HCT116 (cell line): Measurements from ENCODE around the gene OSCP1. TPM values are rescaled to one million over a fixed set of nuclear protein-coding genes. Genes with fewer than 3 reads are reported as not detected.

Source experiments
- ATAC-seq: fragments of 200-7000 bp; cut with Tn5 transposase; 2 replicates; pipeline ENCODE4 v1.9.1; 2020; ENCODE audit warnings: mild to moderate bottlenecking, moderate library complexity
- BruUV-seq: library from RNA; stranded (reverse); fragments of 400-500 nt; replicated peaks from 2 replicates; lab custom pipeline; 2021; lab: Mats Ljungman, UMichigan
- CTCF ChIA-PET: fragments of 300-600 bp; sonication (Branson Sonifier 250); formaldehyde crosslinking; loops from one replicate; lab custom pipeline; 2021; ENCODE audit warnings: antibody characterized with exemption; lab: Charles Lee
- POLR2A ChIA-PET: fragments of 300-600, 350-600 bp; sonication (Branson Sonifier 250); formaldehyde crosslinking; loops from one replicate; lab custom pipeline; 2021; ENCODE audit warnings: antibody characterized with exemption; lab: Charles Lee
- RAD21 ChIA-PET, 2 experiments: fragments of 300-600 bp; sonication (Branson Sonifier 250); formaldehyde crosslinking; loops; one replicate each; lab custom pipeline; 2023; ENCODE audit warnings: low total read pairs in 2 of 2; ENCODE audit not compliant: uncharacterized antibody in 2 of 2, unreplicated experiment in 2 of 2, low non-redundant PET in 1 of 2; lab: Charles Lee
- DNase-seq: peaks from one replicate; pipeline ENCODE4 v3.0.0-alpha.2; 2010; ENCODE audit warnings: low read depth, low spot score
- H2AFZ ChIP-seq: fragments of 200-600 bp; shearing (Covaris generic), sonication (generic); 2 replicates; pipeline ENCODE4 v1.6.1; 2017; ENCODE audit warnings: low read depth, mixed run types, mixed read lengths, antibody characterized with exemption, low read length; ENCODE audit not compliant: poor library complexity, severe bottlenecking
- H3K27ac ChIP-seq: 2 replicates; pipeline ENCODE4 v1.5.1; 2012; ENCODE audit warnings: low read depth, low read length
- H3K27me3 ChIP-seq: fragments of 200-600 bp; sonication (generic); 2 replicates; pipeline ENCODE4 v1.6.1; 2016; ENCODE audit warnings: mixed run types, low read length, mixed read lengths; ENCODE audit not compliant: insufficient read depth
- H3K36me3 ChIP-seq, 2 experiments: fragments of 200-500 bp in 1 of 2; fragments of 200-600 bp in 1 of 2; sonication (Bioruptor generic) in 1 of 2; sonication (generic) in 1 of 2; 2 replicates each; pipeline versions ENCODE4 v1.5.1 to v1.6.1; 2014 to 2016; ENCODE audit warnings: low read length in 2 of 2, inconsistent platforms in 1 of 2, mixed read lengths in 1 of 2, mixed run types in 1 of 2; ENCODE audit not compliant: insufficient read depth in 2 of 2, control insufficient read depth in 1 of 2
- H3K4me1 ChIP-seq, 2 experiments: fragments of 200-600 bp in 1 of 2; sonication (generic) in 1 of 2; 2 replicates each; pipeline versions ENCODE4 v1.5.1 to v1.6.1; 2012 to 2017; ENCODE audit warnings: low read length in 2 of 2, inconsistent platforms in 1 of 2, mild to moderate bottlenecking in 1 of 2, mixed read lengths in 1 of 2, mixed run types in 1 of 2, moderate library complexity in 1 of 2; ENCODE audit not compliant: insufficient read depth in 2 of 2, control insufficient read depth in 1 of 2
- H3K4me2 ChIP-seq: fragments of 200-600 bp; sonication (generic); 2 replicates; pipeline ENCODE4 v1.6.1; 2017; ENCODE audit warnings: mixed run types, low read length, mixed read lengths
- H3K4me3 ChIP-seq, 2 experiments: fragments of 200-600 bp in 1 of 2; sonication (generic) in 1 of 2; replicated peaks in 1 of 2; 2 replicates each; pipeline ENCODE4 v1.5.1; 2011 to 2016; ENCODE audit warnings: low read length in 2 of 2, control low read depth in 1 of 2, low read depth in 1 of 2, mild to moderate bottlenecking in 1 of 2, mixed read lengths in 1 of 2, mixed run types in 1 of 2
- H3K79me2 ChIP-seq: fragments of 200-600 bp; sonication (generic); 2 replicates; pipeline ENCODE4 v1.6.1; 2017; ENCODE audit warnings: mild to moderate bottlenecking, mixed run types, low read length, moderate library complexity, mixed read lengths; ENCODE audit not compliant: insufficient read depth
- H3K9ac ChIP-seq: fragments of 200-600 bp; sonication (generic); 2 replicates; pipeline ENCODE4 v1.6.1; 2016; ENCODE audit warnings: low read length, mixed read lengths
- H3K9me2 ChIP-seq: fragments of 200-600 bp; sonication (generic), shearing (Covaris generic); 2 replicates; pipeline ENCODE4 v1.6.1; 2017; ENCODE audit warnings: mixed run types, mild to moderate bottlenecking, moderate library complexity; ENCODE audit not compliant: insufficient read depth
- H3K9me3 ChIP-seq, 2 experiments: fragments of 200-500 bp in 1 of 2; fragments of 200-600 bp in 1 of 2; sonication (Bioruptor generic) in 1 of 2; sonication (generic) in 1 of 2; 2 replicates each; pipeline ENCODE4 v1.6.1; 2014 to 2017; ENCODE audit warnings: low read length in 2 of 2, mixed read lengths in 2 of 2, inconsistent platforms in 1 of 2, low read depth in 1 of 2, mild to moderate bottlenecking in 1 of 2, mixed run types in 1 of 2, moderate library complexity in 1 of 2; ENCODE audit not compliant: control insufficient read depth in 1 of 2, insufficient read depth in 1 of 2
- H4K20me1 ChIP-seq: fragments of 200-600 bp; sonication (generic), shearing (Covaris generic); 2 replicates; pipeline ENCODE4 v1.6.1; 2017; ENCODE audit warnings: mixed run types, mild to moderate bottlenecking, moderate library complexity; ENCODE audit not compliant: insufficient read depth
- CEBPB ChIP-seq: IDR thresholded peaks from 2 replicates; pipeline ENCODE4 v1.6.1; 2012; ENCODE audit warnings: low read depth
- ELF1 ChIP-seq: IDR thresholded peaks from 2 replicates; pipeline ENCODE4 v1.6.1; 2012; ENCODE audit warnings: low read depth, borderline replicate concordance
- EZH2 ChIP-seq: fragments of 200-600 bp; sonication (generic); IDR thresholded peaks from 2 replicates; pipeline ENCODE4 v1.6.1; 2017; ENCODE audit warnings: antibody characterized with exemption, mixed run types
- EZH2phosphoT487 ChIP-seq: fragments of 200-600 bp; IDR thresholded peaks from 2 replicates; pipeline ENCODE4 v1.6.1; 2018; ENCODE audit warnings: antibody characterized with exemption, borderline replicate concordance
- FOSL1 ChIP-seq: IDR thresholded peaks from 2 replicates; pipeline ENCODE4 v1.6.1; 2012; ENCODE audit warnings: low read depth
- JUND ChIP-seq: IDR thresholded peaks from 2 replicates; pipeline ENCODE4 v1.6.1; 2012
- POLR2A ChIP-seq: IDR thresholded peaks from 2 replicates; pipeline ENCODE4 v1.7.0; 2011; ENCODE audit warnings: borderline replicate concordance; ENCODE audit not compliant: insufficient read depth, insufficient read length; ENCODE audit errors: extremely low read depth
- POLR2AphosphoS5 ChIP-seq: IDR thresholded peaks from 2 replicates; pipeline ENCODE4 v1.6.1; 2011; ENCODE audit warnings: mild to moderate bottlenecking, low read depth, low read length, moderate library complexity
- REST ChIP-seq: IDR thresholded peaks from 2 replicates; pipeline ENCODE4 v1.6.1; 2012; ENCODE audit warnings: low read depth
- SIN3A ChIP-seq: IDR thresholded peaks from 2 replicates; pipeline ENCODE4 v1.6.1; 2012; ENCODE audit warnings: low read depth
- TCF7L2 ChIP-seq: IDR thresholded peaks from 2 replicates; pipeline ENCODE4 v1.7.0; 2011; ENCODE audit warnings: borderline replicate concordance, inconsistent platforms; ENCODE audit not compliant: insufficient read depth, insufficient read length; ENCODE audit errors: extremely low read depth
- YY1 ChIP-seq: IDR thresholded peaks from 2 replicates; pipeline ENCODE4 v1.6.1; 2011; ENCODE audit warnings: low read length, low read depth, moderate library complexity, mild to moderate bottlenecking; ENCODE audit not compliant: insufficient replicate concordance; ENCODE audit errors: extremely low read depth
- intact Hi-C: fragments of 100-400 bp; cut with micrococcal nuclease; formaldehyde crosslinking; loops from 2 replicates; pipeline ENCODE4 v1.10.0; 2022
- total RNA-seq: library from RNA; stranded (reverse); gene quantifications from one replicate; pipeline ENCODE4 v1.2.1, GENCODE V29; 2021; ENCODE audit not compliant: unreplicated experiment
- TF ChIP-seq, protein P1 (sequence below): IDR thresholded peaks from 2 replicates; pipeline ENCODE4 v1.6.1; 2012
- TF ChIP-seq, protein P2 (sequence below): IDR thresholded peaks from 2 replicates; pipeline ENCODE4 v1.6.1; 2012

OSCP1 gene
- total RNA-seq, 1 experiment from 2014 or later = 4.1 TPM

DNA sequence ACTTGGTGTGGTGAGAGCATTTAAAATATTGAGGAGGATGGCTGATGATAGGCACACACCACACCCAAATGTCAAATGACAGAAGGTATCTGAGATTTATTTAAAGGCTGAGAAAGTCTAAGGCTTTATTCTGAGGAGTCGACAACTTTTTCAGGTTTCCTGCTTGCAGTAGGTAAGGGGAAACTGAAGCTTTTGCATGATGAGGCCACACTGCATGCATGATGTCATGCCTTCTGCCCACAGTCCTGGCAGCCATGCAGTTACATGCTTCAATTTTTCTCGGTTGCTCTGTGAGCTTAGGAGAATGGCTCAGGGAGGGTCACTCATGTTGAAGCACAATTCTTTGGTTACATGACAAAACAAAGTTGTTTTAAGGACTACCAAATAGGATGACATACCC, 7.0 kb downstream of the OSCP1 start (continued):
- no peak for TF ChIP-seq REST
- TF ChIP-seq SIN3A = no peak
- TF ChIP-seq CEBPB = no peak
- TF ChIP-seq JUND = no peak
- TF ChIP-seq, all 23 proteins: peak for 0

- RAD21 ChIA-PET = no interaction called here
- TF ChIP-seq YY1 (no peak), REST (no peak), TCF7L2 (no peak), POLR2AphosphoS5 (no peak), FOSL1 (no peak), ELF1 (no peak), EZH2 (no peak), EZH2phosphoT487 (no peak), POLR2A (no peak), SIN3A (no peak), CEBPB (no peak)
- TF ChIP-seq, protein P1, sequence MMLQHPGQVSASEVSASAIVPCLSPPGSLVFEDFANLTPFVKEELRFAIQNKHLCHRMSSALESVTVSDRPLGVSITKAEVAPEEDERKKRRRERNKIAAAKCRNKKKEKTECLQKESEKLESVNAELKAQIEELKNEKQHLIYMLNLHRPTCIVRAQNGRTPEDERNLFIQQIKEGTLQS = no peak
- TF ChIP-seq, protein P2, sequence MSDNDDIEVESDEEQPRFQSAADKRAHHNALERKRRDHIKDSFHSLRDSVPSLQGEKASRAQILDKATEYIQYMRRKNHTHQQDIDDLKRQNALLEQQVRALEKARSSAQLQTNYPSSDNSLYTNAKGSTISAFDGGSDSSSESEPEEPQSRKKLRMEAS = no peak
- TF ChIP-seq, all 23 proteins: peak for 0
- H3K4me2 ChIP-seq = no peak overlapping the region
- POLR2A ChIA-PET = no interaction called here
- H3K9me3 ChIP-seq = no peaks in the 10 kb centered on the region
- H3K27me3 ChIP-seq = no peaks in the 10 kb centered on the region
- peaks cover 5 to 16% of the 10 kb centered on the region in 2 experiments for H3K4me1 ChIP-seq
- H3K36me3 ChIP-seq = no peaks in the 10 kb centered on the region
- H2AFZ ChIP-seq = no peak overlapping the region
- no peak overlapping the region for H3K9ac ChIP-seq
- no peaks in the 10 kb centered on the region for H3K9me2 ChIP-seq
- ATAC-seq = no peak
- CTCF ChIA-PET = no interaction called here
- H4K20me1 ChIP-seq = no peaks in the 10 kb centered on the region
- intact Hi-C loops = loop anchor here (2.0 kb wide), 1 partner anchor 20 kb away; no protein-coding TSS in a partner anchor
- no peak overlapping the region for H3K4me3 ChIP-seq
- BruUV-seq = no TSS peak
- DNase-seq = no peak
- H3K27ac ChIP-seq = no peak overlapping the region
- no peaks in the 10 kb centered on the region for H3K79me2 ChIP-seq
Measured at GRCh38 chr1:36442337-36442736, 7.9 kb downstream of the OSCP1 start.
